T follicular helper cell (primary cell): ENCODE data around the gene FTO.
"Not testable (repeated sequence)": the region's sequence is repeated elsewhere in the genome, so short reads cannot be mapped to it uniquely, and the experiment has no call there.

Source experiments
- DNase-seq: peaks from one replicate; pipeline ENCODE4 v3.0.0-alpha.2; 2020; ENCODE audit warnings: low read depth

FTO gene

GRCh38 chr16:53827741-53828140, 123.8 kb downstream of the FTO start:
- no peak for DNase-seq

- no peak for DNase-seq
These were observed 125.3 kb downstream of the FTO start for GRCh38 chr16:53829186-53829747.

- DNase-seq: no peak
These were observed 129.1 kb downstream of the FTO start for GRCh38 chr16:53832896-53833544.

- no peak for DNase-seq
These were observed 132.2 kb downstream of the FTO start for GRCh38 chr16:53836142-53836541.

GRCh38 chr16:53836680-53837079, 132.7 kb downstream of the FTO start:
- DNase-seq: no peak

- DNase-seq: no peak
These were observed 133.5 kb downstream of the FTO start for GRCh38 chr16:53837426-53837825.

GRCh38 chr16:53839150-53839549, 135.2 kb downstream of the FTO start:
- no peak for DNase-seq

- no peak for DNase-seq
These were observed 136.5 kb downstream of the FTO start for GRCh38 chr16:53840456-53840855.

GRCh38 chr16:53841884-53842283, 137.9 kb downstream of the FTO start:
- no peak for DNase-seq

GRCh38 chr16:53843084-53843483, 139.1 kb downstream of the FTO start:
- no peak for DNase-seq

GRCh38 chr16:53844804-53845203, 140.8 kb downstream of the FTO start:
- DNase-seq: no peak

GRCh38 chr16:53846549-53846948, 142.6 kb downstream of the FTO start:
- DNase-seq: not testable (repeated sequence)

GRCh38 chr16:53846971-53847370, 143.0 kb downstream of the FTO start:
- DNase-seq: no peak

- DNase-seq: no peak
These were observed 144.5 kb downstream of the FTO start for GRCh38 chr16:53848277-53848942.

- no peak for DNase-seq
These were observed 145.0 kb downstream of the FTO start for GRCh38 chr16:53848950-53849349.

- no peak for DNase-seq
These were observed 145.6 kb downstream of the FTO start for GRCh38 chr16:53849585-53849984.

GRCh38 chr16:53849994-53850393, 146.0 kb downstream of the FTO start:
- no peak for DNase-seq

- DNase-seq: no peak
These were observed 148.7 kb downstream of the FTO start for GRCh38 chr16:53852678-53853077.

- no peak for DNase-seq
These were observed 151.1 kb downstream of the FTO start for GRCh38 chr16:53855056-53855455.

GRCh38 chr16:53855511-53855910, 151.6 kb downstream of the FTO start:
- DNase-seq: no peak

GRCh38 chr16:53859995-53860540, 156.1 kb downstream of the FTO start:
- no peak for DNase-seq

- no peak for DNase-seq
These were observed 159.9 kb downstream of the FTO start for GRCh38 chr16:53863861-53864260.

- DNase-seq: no peak
These were observed 161.0 kb downstream of the FTO start for GRCh38 chr16:53864819-53865493.
